GM12864 (cell line): ENCODE data around the gene DIPK1A.
A peak's percentile ranks its signal among the peaks of the same experiment; 100 is the strongest.

ENCODE experiments used
- DNase-seq: peaks from one replicate; pipeline ENCODE4 v3.0.0-alpha.2; 2011; ENCODE audit warnings: low read depth
- H3K4me3 ChIP-seq: 2 replicates; pipeline ENCODE4 v1.5.1; 2011; ENCODE audit warnings: mild to moderate bottlenecking, low read depth, low read length, control low read depth
- TF ChIP-seq, protein P1 (sequence below): IDR thresholded peaks from 2 replicates; pipeline ENCODE4 v1.5.1; 2011; ENCODE audit warnings: low read depth, mild to moderate bottlenecking, moderate library complexity, low read length, control low read depth, inconsistent platforms; ENCODE audit errors: missing control alignments

The DIPK1A gene

DNA sequence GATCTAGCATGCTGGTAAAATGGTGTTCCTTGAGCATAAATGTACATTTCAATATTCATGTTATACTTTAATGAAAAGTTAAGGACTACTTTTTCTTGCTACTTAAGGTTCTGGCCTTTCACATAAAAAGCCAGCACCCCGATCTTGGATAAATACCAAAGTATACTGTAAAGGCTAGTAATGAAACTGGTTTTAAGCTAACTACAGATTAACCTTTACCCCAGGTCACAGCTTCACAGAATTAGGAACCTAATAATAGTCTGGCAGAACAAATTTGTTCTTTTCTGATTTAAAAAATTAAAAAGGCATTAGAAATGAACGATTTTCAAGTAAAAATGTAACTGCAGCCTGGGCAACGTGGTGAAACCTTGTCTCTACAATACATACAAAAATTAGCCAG is 23.5 kb downstream of the DIPK1A start:
- H3K4me3 ChIP-seq, result no peak overlapping the region
- TF ChIP-seq, protein P1, sequence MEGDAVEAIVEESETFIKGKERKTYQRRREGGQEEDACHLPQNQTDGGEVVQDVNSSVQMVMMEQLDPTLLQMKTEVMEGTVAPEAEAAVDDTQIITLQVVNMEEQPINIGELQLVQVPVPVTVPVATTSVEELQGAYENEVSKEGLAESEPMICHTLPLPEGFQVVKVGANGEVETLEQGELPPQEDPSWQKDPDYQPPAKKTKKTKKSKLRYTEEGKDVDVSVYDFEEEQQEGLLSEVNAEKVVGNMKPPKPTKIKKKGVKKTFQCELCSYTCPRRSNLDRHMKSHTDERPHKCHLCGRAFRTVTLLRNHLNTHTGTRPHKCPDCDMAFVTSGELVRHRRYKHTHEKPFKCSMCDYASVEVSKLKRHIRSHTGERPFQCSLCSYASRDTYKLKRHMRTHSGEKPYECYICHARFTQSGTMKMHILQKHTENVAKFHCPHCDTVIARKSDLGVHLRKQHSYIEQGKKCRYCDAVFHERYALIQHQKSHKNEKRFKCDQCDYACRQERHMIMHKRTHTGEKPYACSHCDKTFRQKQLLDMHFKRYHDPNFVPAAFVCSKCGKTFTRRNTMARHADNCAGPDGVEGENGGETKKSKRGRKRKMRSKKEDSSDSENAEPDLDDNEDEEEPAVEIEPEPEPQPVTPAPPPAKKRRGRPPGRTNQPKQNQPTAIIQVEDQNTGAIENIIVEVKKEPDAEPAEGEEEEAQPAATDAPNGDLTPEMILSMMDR, result no peak
- no peak for DNase-seq

DNA sequence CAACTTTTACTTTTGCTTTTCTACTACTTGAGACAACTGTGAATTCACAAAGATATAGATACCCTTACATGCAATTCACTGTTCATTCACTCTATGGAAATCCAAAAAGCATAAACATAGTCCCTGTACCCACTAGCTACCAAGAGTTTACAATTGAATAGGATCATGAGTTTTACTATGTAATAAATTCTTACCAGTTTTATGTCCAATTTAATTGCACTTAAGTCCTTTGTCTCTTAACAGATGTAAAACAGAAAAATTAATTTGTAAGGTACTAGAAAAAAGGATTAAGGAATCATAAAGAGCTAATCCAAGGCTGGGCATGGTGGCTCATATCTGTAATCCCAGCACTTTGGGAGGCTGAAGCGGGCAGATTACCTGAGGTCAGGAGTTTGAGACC is 24.4 kb downstream of the DIPK1A start:
- no peak for DNase-seq
- TF ChIP-seq, protein P1, result no peak
- H3K4me3 ChIP-seq, result no peak overlapping the region

DNA sequence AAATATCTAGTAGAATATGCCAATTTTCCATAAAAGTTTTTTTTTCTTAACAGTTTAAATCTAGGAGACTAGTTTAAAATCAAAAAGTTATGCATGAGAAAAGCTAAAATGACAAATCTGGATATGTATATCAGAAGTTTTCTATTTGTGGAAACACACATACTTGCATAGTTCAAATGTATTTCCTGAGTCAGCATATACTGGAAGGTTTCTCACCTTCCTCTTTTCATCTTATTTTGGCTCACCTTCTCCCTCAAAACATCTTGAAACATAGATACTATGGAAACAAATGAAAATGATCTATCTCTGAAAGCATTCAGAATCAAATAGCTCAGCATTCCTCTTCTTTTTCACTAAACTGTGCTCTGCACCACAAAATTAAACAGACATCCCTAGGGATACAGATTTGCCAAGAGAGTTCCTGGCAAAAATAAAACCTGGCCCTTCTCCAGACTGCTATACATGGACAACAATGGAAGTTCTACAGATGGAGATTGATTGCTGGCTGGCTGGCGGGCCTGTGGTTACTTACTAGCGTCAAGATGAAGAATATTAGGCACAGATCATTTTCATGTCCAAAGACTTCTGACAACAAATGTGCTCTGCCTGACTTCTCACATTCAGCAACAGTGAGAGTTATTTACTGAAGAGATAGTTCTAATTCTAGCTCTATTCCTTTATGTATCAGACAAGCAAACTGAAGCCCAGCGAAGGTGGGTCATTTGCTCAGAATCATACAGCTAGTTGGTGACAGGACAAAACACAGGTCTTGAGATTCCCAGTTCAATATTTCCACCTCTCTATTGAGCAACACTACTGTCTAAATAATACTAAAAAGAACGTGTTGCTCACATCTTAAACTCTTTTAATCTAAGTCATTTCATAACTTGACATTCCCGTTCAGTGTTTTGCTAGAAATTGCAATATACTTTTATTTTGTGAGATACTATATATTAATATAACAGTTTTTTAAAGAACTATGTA is 26.6 kb downstream of the DIPK1A start:
- H3K4me3 ChIP-seq, result no peak overlapping the region
- TF ChIP-seq, protein P1, result no peak
- no peak for DNase-seq

DNA sequence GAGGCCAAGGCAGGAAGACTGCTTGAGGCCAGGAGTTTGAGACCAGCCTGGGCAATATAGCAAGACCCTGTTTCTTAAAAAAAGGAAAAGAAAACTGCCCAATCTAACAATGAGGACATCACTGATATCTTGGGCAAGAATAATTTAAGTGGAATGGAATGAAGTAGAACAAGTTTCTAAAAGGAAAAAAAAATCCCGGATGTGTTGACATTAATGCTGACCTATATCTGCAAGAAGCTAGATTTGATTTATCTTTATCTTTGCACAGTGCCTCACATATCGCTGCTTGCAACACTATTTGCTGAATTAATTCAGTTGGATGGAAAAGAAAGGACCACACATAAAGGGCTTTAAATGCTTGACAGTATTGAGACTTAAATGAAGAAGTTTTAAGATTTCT is 27.8 kb downstream of the DIPK1A start:
- no peak for DNase-seq
- no peak overlapping the region for H3K4me3 ChIP-seq
- TF ChIP-seq, protein P1, result no peak

DNA sequence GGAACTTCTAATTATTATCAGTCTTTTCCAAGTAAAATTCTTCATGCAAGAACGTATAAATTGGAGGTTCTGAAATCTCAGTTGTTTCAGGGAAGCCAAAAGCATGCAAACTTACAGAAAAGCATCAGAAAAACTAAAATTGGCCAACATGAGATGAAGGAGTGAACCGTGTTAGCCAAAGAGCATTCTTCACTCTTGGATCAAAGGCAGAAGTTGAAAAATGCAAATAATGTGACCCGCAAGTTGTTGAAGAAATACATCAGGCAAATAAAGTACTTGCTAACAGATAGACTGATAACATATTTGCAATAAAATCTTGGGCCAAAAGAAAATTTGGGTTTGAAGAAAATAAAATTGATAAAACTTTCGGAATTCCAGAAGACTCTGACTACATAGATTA is 29.6 kb downstream of the DIPK1A start:
- H3K4me3 ChIP-seq, result no peak overlapping the region
- TF ChIP-seq, protein P1, result no peak
- DNase-seq, result no peak

DNA sequence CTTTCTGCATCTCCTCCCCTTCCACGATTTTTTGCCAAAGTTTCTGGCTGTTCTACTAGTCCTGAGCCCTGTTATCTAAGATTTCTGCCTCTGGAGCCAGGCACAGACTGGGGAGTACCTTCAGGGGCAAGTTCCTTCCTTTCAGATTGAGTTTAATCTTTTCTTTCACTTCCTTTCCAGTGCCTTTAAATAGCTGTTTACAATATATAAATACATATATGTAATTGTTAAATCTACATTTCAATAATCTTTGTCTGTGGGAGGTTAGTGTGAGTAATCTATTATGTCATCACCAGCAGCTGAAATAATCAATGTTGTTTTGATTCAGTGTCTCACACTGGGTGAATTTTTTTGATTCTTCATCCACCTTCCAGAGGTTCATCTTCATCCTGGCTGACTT is 31.8 kb downstream of the DIPK1A start:
- TF ChIP-seq, protein P1, result no peak
- DNase-seq, result no peak
- no peak overlapping the region for H3K4me3 ChIP-seq

DNA sequence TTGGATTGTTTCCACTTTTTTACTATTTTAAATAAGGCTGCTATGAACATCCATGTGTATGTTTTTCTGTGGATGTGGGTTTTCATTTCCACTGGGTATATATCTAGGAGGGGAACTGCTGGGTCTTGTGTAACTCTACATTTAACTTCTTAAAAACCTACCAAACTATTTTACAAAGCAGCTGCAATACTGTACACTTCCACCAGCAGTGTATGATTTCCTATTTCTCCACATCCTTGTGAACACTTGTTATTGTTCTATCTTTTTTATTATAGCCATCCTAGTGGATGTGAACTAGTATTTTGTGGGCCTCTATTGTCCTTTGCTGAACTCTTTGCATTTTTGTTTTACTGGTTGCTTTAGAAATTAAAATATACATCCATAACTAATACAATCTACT is 33.4 kb downstream of the DIPK1A start:
- DNase-seq, result no peak
- no peak overlapping the region for H3K4me3 ChIP-seq
- TF ChIP-seq, protein P1, result peak; percentile 25
